ENCODE results near the gene MANSC1. TPM values are rescaled to one million over a fixed set of nuclear protein-coding genes. Genes with fewer than 3 reads are reported as not detected.

The MANSC1 gene
- total and polyA plus RNA-seq, 10 of the 15 experiments (the other 5 are each of a cell fraction or from before 2014, with no cell fraction given): 0.02 to 0.23 (median 0.11) TPM; not detected in 2

DNA sequence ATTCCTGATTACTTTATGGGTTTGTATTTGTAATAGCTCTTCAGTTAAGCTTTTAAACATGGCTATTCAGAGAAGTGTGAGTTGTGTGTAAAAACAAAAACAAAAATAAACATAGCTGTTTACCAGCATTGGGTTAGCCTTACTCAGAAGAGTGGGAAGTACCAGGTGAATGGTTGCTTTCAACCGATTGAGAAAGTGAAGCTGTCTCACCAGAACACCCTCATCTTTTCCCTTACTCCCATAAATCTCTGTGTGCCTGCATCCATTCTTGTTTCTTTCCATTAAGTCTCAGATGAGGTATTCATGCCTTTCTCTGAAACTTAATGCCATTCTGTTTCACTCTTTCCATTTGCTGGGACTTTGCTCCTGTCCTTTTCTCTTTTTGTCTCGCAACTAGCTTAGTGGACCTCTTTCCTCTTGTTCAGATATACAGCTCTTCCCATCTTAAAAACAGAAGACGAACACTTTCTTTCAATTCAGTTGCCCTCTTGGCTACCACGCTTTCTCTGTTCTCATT is 17.5 kb upstream of the MANSC1 start:
- intact Hi-C loops (cut with micrococcal nuclease; ENCODE audit: unreplicated experiment): no loop called here
- FAIRE-seq (no peak), ATAC-seq (no peak), DNase-seq (ENCODE audit: low read depth, low spot score) (no peak)
- no peaks in the 10 kb centered on the region for H4K20me1 ChIP-seq (ENCODE audit: control insufficient read depth, insufficient read depth)
- no peak for TF ChIP-seq TCF3 (IDR thresholded peaks at IDR 0.05; ENCODE audit: borderline replicate concordance, insufficient read depth, low read depth, low read length)
- ChIA-PET RAD21 (ENCODE audit: unreplicated experiment) (interaction anchor here (0.9 to 3.6 kb wide), 6 partner anchors 9 to 330 kb away, joined by 3 to 18 read pairs (median 4); partner anchors contain the start of gene BORCS5), POLR2A (interaction anchor here (0.5 to 2.1 kb wide), 4 partner anchors 10 to 349 kb away, joined by 3 to 11 read pairs (median 4); partner anchors contain the start of genes BORCS5 and CDKN1B), SMC1A (ENCODE audit: uncharacterized antibody, unreplicated experiment) (interaction anchor here (0.6 to 4.5 kb wide), 11 partner anchors 9 to 821 kb away, joined by 3 to 39 read pairs (median 4); no protein-coding TSS in a partner anchor), CTCF (interaction anchor here (1.0 to 4.7 kb wide), 7 partner anchors 9 to 370 kb away, joined by 3 to 25 read pairs (median 5); partner anchors contain the start of gene GPR19)
- H3K79me2 ChIP-seq (ENCODE audit: control insufficient read depth, insufficient read depth, low read length): peaks cover 1% of the 10 kb centered on the region
- no peak overlapping the region for H2AFZ ChIP-seq (ENCODE audit: control insufficient read depth, low read depth, low read length)
- no peak overlapping the region for H3K9ac ChIP-seq (ENCODE audit: control insufficient read depth, insufficient read depth, low read length)
- H3K9me3 ChIP-seq (replicated peaks; ENCODE audit: control insufficient read depth, insufficient read depth, low read length): no peaks in the 10 kb centered on the region
- WGBS (ENCODE audit: insufficient coverage, insufficient replicate concordance, low lambda C conversion rate, missing lambda C conversion rate): 86% methylated on average over 4 of the region's 4 CpGs
- H3K4me3 ChIP-seq: no peak overlapping the region
- no peaks in the 10 kb centered on the region for H3K4me1 ChIP-seq (ENCODE audit: control insufficient read depth, insufficient read depth, low read length)
- no peak overlapping the region for H3K27ac ChIP-seq (ENCODE audit: control insufficient read depth, insufficient read depth)
- in situ Hi-C loops (cut with MboI): no loop called here
- H3K27me3 ChIP-seq (replicated peaks in 1 of 2; ENCODE audit: control insufficient read depth in 2 of 2, insufficient read depth in 2 of 2, low read length in 1 of 2): no peaks in the 10 kb centered on the region
- no peak overlapping the region for H3K4me2 ChIP-seq (ENCODE audit: control insufficient read depth, insufficient read depth)
- no TSS peak for BruUV-seq (replicated peaks)
- H3K36me3 ChIP-seq (ENCODE audit: control insufficient read depth in 2 of 2, insufficient read depth in 2 of 2, low read length in 1 of 2): peaks cover 0 to 6% of the 10 kb centered on the region in 2 experiments; a peak in 1 of 4 replicates

GRCh38 chr12:12366701-12367481 is 16.8 kb upstream of the MANSC1 start:
- in situ Hi-C loops (cut with MboI): no loop called here
- FAIRE-seq: no peak
- RAD21 ChIA-PET (ENCODE audit: unreplicated experiment): interaction anchor here (0.9 to 3.6 kb wide), 8 partner anchors 10 to 370 kb away, joined by 3 to 18 read pairs (median 3); partner anchors contain the start of gene BORCS5

More at GRCh38 chr12:12366701-12367481, 16.8 kb upstream of the MANSC1 start:
- ChIA-PET SMC1A (ENCODE audit: uncharacterized antibody, unreplicated experiment) (interaction anchor here (0.6 to 4.5 kb wide), 13 partner anchors 8 to 820 kb away, joined by 3 to 39 read pairs (median 4); no protein-coding TSS in a partner anchor), POLR2A (interaction anchor here (0.7 to 2.1 kb wide), 3 partner anchors 9 to 350 kb away, joined by 3 to 11 read pairs (median 3); partner anchors contain the start of genes BORCS5 and CDKN1B), CTCF (interaction anchor here (1.0 to 4.7 kb wide), 8 partner anchors 9 to 370 kb away, joined by 3 to 25 read pairs (median 4); partner anchors contain the start of gene GPR19)
- WGBS (ENCODE audit: insufficient coverage, insufficient replicate concordance, low lambda C conversion rate, missing lambda C conversion rate): over 99% methylated on average over 4 of the region's 4 CpGs
- Histone ChIP-seq H3K27ac (ENCODE audit: control insufficient read depth, insufficient read depth) (no peak overlapping the region), H3K4me2 (ENCODE audit: control insufficient read depth, insufficient read depth) (no peak overlapping the region), H3K4me3 (no peak overlapping the region), H3K27me3 (replicated peaks in 1 of 2; ENCODE audit: control insufficient read depth in 2 of 2, insufficient read depth in 2 of 2, low read length in 1 of 2) (no peaks in the 10 kb centered on the region), H2AFZ (ENCODE audit: control insufficient read depth, low read depth, low read length) (no peak overlapping the region), H3K79me2 (ENCODE audit: control insufficient read depth, insufficient read depth, low read length) (peaks cover 1% of the 10 kb centered on the region), H3K4me1 (ENCODE audit: control insufficient read depth, insufficient read depth, low read length) (no peaks in the 10 kb centered on the region), H3K36me3 (ENCODE audit: control insufficient read depth in 2 of 2, insufficient read depth in 2 of 2, low read length in 1 of 2) (peaks cover 0 to 6% of the 10 kb centered on the region in 2 experiments; a peak in 1 of 4 replicates), H3K9ac (ENCODE audit: control insufficient read depth, insufficient read depth, low read length) (no peak overlapping the region), H3K9me3 (replicated peaks; ENCODE audit: control insufficient read depth, insufficient read depth, low read length) (no peaks in the 10 kb centered on the region), H4K20me1 (ENCODE audit: control insufficient read depth, insufficient read depth) (no peaks in the 10 kb centered on the region)
- TF ChIP-seq EP300 (IDR thresholded peaks at IDR 0.05; ENCODE audit: borderline replicate concordance in 1 of 2, control insufficient read depth in 1 of 2, low read depth in 2 of 2, low read length in 2 of 2) (no peak), ATF7 (IDR thresholded peaks at IDR 0.05; ENCODE audit: low read depth) (no peak)
- no TSS peak for BruUV-seq (replicated peaks)
- intact Hi-C loops (cut with micrococcal nuclease; ENCODE audit: unreplicated experiment): no loop called here
- no peak for DNase-seq (ENCODE audit: low read depth, low spot score)
- ATAC-seq: no peak

Data from GM12878 (cell line).